Measurements from ENCODE around the gene GABBR2.

DNA sequence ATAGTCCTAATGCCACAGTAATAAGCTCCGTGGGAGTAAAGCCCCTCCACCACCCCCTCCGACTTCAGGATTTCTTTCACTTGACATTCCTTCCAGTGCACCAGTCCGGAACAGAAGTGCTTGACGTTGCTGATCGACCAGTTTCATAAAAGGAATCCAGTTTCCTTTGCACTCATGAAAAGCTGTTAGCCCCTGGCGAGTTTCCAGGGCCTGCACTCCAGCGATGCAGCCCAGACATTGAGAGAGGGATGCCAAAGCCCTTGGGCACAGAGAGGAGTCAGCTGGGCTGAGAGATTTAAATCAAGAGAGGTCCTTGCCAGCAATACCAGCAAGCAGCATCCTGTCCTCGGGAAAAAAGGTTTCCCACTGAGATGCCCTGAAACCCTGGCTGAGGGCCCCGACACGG is 170.1 kb downstream of the GABBR2 start:
- TF ChIP-seq POLR2A (IDR thresholded peaks at IDR 0.05; ENCODE audit: low read depth) (no peak), CTCF (IDR thresholded peaks at IDR 0.05) (no peak)
